GM21447 (cell line): ENCODE data around the gene ARTN.

Experiments
- ATAC-seq: cut with Tn5 transposase; IDR thresholded peaks from one replicate; pipeline ENCODE4 v1.9.1; 2021; ENCODE audit not compliant: unreplicated experiment

Gene ARTN

DNA sequence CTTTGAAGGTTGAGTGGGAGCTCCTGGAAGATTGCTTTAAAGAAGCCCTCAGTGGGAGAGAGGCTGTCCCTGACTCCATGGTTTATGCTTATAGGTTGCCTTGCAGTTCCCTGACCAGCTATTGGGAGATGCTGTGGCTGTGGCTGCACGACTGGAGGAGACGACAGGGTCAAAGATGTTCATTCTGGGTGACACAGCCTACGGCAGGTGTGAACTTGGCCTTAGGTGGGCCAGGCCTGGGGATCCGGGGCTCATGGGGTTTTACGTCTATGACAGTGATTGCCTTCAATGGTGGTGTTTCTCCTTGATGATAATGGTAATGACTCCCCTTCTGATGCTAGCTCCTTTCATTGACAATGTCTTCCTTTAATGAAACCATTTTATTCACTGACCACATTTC, 36.9 kb downstream of the ARTN start:
- ATAC-seq = no peak

DNA sequence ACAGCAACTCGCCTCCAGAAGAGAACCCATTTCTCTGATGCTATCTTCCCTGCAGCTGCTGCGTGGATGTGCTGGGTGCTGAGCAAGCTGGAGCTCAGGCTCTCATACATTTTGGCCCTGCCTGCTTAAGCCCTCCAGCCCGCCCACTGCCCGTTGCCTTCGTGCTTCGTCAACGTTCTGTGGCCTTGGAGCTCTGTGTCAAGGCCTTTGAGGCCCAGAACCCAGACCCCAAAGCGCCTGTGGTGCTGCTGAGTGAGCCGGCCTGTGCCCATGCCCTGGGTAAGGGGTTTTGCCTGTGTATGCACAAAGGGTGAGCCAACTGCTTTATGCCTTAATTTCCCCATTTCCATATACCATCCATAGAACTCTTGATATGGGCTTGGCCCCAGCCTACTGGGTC, 37.3 kb downstream of the ARTN start:
- no peak for ATAC-seq

DNA sequence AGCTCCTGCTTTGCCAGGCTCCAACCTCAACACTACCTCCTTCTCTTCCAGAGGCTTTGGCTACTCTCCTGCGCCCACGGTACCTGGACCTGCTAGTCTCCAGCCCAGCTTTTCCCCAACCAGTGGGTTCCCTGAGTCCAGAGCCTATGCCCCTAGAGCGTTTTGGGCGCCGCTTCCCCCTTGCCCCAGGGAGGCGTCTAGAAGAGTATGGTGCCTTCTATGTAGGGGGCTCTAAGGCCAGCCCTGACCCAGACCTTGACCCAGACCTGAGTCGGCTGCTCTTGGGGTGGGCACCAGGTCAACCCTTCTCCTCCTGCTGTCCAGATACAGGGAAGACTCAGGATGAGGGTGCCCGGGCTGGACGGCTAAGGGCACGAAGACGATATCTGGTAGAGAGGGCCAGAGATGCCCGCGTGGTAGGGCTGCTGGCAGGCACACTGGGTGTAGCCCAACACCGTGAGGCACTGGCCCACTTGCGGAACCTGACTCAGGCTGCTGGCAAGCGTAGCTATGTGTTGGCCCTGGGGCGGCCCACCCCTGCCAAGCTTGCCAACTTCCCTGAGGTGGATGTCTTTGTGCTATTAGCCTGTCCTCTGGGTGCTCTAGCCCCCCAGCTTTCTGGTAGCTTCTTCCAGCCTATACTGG, 37.9 kb downstream of the ARTN start:
- ATAC-seq = no peak

DNA sequence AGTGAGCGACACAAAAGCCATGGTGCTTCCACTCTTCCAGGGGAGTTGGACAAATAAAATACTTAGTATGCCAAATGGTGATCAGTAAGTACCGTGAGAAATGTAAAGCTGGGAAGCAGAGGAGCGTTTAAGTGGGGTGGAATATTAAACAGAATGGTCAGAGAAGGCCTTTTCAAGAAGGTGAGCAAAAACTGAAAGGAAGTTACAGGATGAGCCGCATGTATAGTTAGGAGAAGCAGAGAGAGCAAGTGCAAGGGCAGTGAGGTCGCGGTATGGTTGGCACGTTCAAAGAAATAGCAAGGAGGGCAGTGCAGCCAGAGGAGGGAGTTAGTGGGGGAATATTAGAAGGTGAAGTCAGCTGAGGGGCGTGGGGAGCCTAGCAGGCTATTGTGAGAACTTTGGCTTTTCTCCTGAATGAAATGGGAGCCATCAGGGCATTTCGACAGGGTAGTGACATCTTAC, 40.4 kb downstream of the ARTN start:
- ATAC-seq = no peak

DNA sequence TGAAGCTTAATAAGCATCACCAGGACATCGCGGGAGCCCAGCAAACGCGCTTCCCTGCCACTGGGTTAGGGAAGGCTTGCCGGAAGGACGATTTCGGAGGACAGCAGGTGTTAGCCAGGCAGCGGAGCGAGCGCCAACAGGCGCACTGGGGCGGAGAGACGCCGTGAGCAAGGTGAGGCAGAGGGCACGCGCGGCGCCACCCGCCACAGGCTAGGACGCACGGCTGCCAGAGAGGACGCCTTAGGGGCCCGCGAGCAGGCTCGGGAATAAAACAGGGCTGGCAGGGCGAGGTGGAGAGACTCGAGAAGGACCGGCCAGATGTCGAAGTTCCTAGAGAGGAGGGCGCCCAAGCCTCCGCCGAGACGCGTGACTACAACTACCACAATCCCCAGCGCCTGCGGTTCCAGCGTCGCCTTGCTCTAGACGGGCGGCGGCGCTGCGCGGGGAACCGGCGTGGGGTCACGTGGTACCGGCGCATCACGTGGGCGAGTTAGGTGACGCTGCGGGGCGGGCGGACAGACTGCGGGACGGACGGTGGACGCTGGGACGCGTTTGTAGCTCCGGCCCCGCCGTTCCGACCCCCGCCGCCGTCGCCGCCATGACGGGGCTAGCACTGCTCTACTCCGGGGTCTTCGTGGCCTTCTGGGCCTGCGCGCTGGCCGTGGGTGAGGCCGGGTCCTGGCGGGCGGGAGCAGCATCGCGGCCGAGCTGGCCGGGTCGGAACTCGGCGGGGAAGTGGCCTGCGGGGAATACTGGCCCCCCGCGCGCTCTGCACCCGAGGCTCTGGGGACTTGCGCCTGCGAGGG, 41.0 kb downstream of the ARTN start, which contains the start of gene ATP6V0B:
Gene ATP6V0B (plus strand): TSS at position 518 of the 806 bp plus-strand sequence. CDS start 81 bp downstream, at position 599.
- peak; percentile 64 for ATAC-seq

DNA sequence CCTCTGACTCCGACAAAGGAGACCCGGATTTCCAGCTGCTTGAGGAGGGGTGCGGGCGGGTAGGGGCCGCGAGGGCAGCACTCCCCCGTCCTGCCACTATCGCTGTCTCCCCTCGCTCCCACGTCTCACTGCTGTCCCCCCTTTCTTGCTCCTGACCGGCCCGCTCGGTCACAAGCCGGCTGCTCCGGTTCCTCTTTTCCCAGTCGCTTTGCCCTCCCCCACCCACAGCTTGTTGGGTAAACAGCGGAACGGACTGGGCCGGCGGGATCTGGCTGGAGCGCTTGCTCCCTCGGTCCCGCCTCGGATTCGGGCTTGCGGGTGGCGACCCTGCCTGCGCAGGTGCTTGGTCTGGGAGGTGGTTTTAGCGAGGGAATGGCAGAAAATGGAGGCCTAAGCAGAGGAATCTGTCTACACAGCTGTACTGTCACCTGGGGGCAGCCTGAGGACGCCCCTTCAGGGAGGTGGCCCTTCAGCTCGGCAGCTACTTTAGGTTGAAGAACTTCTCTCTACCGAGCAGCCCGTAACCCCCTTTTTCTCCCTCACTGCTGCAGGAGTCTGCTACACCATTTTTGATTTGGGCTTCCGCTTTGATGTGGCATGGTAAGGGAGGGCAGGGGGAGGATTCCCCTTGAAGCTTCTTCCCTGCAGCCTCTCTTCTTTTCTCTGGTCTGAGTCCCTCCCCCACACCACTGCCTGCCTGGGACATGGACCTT, 41.8 kb downstream of the ARTN start:
- no peak for ATAC-seq

DNA sequence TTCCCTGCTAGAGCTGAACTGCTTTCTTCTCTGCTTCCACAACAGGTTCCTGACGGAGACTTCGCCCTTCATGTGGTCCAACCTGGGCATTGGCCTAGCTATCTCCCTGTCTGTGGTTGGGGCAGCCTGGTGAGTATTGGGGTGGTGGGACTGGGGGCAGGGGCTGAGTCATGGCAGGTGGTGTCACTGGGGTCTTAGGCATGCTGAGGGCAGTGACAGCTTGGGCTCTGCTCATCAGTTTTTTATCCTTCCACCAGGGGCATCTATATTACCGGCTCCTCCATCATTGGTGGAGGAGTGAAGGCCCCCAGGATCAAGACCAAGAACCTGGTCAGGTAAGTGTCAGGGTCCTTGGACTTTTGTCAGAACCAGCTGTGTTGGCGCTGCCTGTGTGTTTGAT, 42.4 kb downstream of the ARTN start:
- ATAC-seq = no peak

DNA sequence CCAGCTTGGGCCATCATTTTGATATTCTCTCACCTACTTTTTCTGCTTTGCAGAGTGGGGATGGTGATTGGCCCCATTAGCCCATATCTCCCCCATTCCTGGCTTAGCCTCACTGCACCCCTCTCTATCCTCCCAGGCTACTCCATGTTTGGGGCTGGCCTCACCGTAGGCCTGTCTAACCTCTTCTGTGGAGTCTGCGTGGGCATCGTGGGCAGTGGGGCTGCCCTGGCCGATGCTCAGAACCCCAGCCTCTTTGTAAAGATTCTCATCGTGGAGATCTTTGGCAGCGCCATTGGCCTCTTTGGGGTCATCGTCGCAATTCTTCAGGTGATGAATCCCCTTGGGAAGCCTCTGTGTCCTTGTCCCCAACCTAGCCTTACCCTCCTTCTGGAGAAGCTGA, 43.3 kb downstream of the ARTN start:
- no peak for ATAC-seq

DNA sequence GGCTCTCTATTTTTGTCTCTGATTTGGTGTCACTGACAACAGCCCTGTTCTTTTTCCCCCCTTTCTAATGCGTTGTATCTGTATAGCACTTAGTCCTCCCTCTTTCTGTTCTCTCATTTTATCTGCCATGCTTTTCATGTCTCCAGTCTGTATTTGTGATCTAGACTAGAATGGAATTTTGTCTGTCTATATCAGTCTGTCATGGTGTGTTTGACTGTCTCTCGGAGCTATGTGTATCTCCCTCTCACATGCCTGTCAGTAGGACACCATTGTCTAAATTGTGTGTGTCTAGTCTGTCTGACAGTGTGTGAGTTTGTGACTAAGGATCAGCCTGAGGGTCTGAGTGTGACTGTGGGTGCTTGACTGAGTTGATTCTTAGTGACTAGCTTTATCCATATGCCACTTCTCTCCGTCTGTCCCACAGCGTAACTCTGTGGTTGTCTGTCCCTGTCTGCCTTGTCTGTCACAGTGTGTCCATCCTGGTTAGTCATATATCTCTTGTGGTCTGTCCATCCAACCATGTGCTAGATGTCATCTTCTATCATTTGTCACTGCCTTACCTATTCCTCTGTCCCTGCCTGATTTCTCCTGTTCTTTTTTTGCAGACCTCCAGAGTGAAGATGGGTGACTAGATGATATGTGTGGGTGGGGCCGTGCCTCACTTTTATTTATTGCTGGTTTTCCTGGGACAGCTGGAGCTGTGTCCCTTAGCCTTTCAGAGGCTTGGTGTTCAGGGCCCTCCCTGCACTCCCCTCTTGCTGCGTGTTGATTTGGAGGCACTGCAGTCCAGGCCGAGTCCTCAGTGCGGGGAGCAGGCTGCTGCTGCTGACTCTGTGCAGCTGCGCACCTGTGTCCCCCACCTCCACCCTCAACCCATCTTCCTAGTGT, 44.0 kb downstream of the ARTN start:
- ATAC-seq = no peak

DNA sequence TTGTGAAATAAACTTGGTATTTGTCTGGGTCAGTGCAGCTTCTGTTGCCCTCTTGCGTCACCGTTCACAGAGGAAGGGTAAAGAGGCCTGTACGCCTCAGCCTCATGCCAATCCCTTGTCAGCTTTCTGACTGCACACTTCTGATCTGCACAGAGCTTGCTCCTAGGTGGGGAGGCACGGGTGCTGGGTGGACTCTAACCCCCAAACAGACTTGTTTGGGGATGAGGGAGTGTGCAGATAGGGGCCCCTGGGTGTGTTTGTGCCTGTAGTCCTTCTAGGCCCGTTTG, 44.6 kb downstream of the ARTN start:
- ATAC-seq = no peak

DNA sequence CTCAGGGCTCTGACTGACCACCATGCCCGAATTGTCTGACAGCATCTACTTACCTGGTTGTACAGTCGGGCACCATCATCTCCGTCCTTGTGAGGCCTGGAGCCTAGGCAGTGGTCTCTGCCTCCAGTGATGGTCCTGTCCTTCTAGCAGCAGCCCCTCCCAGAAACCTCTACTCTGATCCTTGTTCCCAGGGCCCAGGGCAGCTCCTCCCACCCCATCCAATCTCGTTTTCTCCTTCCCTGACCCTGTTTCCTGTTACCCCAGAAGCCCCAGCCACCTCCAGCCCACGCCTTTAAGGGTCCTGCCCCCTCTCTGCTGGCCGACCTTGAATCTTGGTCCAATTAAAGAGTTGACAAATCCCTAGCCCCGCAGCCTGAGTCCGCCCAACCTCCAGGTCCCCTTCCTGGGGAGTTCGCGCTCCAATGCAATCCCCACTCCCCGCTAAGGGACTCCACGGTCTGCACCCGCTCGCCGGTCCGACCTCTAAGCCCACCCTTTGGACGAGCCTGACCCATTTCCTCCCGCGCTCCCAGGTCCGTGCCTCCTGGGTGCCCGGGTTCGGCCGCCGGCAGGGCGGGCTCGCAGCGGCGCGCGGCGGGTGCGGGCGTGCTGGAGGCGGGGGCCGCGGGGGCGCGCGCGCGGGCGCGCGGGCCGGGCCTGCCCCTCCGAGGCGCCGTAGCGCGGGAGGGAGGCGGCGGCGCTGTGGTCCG, 45.1 kb downstream of the ARTN start, which contains the start of gene B4GALT2:
Gene B4GALT2 (plus strand): TSS at position 660 of the 710 bp plus-strand sequence. CDS start 1,951 bp downstream, outside the sequence.
- ATAC-seq = no peak

DNA sequence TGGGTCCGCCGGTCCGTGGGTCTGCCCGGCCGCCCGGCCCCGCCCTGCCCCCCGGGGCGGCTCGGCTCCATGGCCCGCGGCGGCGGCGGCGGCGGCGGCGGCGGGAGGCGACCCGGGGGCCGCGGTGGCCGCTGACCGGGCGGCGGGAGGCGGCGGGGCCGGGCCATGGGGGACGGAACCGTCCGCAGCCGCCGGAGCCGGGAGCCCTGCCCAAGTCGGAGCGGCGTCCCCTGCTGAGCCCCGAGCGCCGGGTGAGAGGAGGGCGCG, 45.6 kb downstream of the ARTN start:
- no peak for ATAC-seq

DNA sequence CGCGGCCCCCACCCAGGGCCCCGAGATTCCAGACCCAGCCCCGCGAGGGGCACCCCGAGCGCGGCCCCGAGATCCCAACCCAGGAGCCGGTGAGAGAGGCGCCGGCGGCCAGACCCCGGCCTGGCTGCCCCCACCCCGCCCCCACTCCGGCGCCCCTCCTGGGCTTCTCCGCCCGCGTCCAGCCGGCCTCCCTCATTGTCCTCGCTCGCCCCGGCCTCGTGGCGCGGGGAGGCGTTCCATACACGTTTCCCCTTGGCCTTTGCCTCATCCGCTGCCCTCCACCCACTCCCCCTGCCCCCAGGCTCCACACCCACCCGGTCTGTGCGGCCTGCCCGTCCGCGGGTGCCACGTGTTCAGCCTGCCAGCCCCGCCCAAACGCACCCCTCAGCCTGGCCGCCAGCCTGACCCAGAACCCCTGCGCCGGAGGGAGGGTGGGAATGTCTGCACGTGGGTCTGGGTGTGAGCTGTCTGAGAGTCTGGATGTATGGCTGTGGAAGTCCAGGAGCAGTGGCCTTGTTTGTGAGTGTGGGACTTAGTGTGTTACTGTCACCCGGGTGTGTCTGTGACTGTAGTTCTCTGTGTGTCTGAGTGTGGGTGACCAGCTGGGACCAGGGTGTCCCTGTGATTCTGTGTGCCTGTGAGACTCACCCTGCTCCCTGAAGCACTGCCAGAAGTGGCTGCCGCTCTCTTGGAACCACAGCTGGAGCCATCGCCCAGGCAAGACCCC, 46.1 kb downstream of the ARTN start:
- ATAC-seq = no peak

DNA sequence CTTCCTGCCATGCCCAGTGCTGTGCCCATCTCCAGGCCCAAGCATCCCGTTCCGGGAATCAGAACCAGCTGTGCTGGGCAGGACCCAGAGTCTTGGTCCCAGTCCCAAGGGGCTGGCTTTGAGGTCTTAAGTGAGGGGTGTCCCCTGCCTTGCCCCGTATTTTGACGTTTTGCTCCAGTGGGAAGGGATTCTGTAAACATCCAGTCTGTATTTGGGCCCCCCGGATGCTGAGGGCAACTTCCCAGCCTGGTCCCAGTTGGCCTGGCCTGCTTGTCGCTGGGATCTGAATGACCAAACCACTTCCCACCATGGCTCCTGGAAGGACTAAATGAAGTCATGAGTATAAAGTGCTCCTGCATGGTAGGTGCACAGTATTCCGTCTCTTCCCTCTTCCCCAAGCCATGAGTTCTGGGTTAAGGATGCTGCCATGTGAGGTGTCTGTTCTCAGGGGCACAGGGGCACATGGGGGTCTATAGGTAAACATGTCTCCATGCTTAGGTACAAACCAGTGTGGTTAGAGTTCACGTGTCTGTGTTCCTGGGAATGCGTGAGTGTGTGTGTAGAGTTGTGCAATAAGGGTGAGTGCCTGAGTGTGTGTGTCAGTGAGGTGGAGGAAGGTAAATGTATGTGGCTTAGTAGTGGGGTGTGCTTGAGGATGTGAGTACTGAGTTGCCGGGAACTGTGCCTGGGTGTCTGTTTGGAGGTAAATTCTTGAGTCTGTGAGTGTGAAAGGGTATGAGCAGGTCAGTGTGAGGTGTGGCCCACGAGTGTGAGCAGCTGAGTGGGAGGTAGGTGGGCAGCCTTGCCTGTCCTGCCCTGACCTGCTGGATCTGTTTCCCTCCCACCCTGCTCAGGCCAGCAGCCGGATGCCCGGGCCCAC, 46.9 kb downstream of the ARTN start:
- ATAC-seq = no peak

DNA sequence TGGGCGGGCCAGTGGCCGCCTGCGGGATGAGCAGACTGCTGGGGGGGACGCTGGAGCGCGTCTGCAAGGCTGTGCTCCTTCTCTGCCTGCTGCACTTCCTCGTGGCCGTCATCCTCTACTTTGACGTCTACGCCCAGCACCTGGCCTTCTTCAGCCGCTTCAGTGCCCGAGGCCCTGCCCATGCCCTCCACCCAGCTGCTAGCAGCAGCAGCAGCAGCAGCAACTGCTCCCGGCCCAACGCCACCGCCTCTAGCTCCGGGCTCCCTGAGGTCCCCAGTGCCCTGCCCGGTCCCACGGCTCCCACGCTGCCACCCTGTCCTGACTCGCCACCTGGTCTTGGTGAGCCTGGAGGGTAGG, 47.5 kb downstream of the ARTN start:
- ATAC-seq = no peak

DNA sequence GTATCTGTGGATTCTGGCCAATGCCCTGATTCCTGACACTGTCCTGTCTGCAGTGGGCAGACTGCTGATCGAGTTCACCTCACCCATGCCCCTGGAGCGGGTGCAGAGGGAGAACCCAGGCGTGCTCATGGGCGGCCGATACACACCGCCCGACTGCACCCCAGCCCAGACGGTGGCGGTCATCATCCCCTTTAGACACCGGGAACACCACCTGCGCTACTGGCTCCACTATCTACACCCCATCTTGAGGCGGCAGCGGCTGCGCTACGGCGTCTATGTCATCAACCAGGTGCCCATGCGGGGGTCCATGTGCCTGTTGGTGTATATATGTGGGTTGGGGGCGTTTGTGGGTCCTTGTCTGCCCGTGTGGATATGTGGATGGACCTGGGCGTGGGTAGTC, 48.0 kb downstream of the ARTN start:
- ATAC-seq = no peak

DNA sequence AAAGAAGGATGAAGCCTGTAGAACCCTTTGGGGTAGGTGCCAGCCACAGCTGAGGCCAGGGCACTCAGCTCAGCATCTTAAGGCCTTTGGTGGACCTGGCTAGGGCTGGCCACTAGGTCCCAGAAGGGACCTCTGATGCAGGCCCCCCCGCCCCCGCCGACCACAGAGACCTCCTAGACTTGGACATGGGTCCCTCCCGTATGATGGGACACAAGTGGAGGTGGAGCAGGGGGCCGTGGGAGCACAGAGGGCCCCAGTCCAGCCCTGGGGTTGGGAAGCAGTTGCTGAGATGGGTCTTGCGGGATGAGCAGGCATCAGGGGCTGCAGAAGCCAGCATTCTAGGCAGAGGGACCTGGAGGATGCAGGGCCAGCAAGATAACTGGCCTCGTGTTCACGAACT, 48.6 kb downstream of the ARTN start:
- ATAC-seq = no peak

DNA sequence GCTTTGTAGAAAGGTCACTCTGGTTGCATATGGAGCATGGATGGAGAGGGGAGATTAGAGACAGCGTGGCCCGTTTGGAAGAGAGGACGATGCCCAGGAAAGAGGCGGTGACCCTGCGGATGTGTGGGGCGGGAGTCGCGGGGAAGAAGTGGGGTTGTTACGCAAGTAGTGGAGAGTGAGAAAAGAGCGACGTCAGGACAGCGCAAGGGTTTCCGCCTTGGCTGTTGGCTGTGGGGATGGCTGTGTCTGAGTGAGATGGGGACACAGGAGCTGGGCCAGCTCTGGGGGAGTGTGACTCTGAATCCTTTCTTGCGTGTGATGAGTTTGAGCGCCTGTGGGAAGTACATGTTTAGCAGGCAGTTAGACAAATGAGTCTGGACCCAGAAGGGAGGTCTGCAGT, 49.2 kb downstream of the ARTN start:
- ATAC-seq = no peak

DNA sequence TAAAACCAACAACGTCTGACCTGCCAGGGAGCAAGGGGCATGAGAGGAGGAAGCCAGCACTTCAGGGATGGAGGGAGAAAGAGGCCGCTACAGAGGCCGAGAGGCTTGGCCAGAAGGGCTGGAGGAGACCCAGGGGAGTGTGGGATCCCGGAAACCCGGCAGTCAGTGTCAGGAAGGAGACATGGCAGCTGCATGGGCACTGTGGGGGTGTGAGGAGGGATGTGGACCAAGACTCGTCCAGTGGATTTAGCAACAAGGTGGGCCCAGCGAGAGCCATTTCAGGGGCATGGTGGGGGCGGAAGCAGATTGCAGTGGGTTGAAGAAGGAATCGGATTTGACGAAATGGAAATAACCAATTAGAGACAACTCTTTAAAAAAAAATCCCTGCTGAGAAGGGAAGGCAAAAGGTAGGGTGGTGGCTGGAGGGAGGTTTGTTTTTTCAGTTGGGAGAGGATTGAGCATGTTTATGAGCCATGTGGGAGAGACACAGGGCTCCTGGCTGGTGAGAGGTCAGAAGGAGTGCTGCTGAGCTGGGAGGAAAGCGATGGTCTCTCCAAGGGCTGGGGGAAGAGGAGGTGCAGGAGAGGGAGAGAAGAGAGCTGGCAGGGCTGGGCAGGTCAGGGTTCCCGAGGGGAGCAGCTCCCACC, 49.8 kb downstream of the ARTN start:
- no peak for ATAC-seq
